22Rv1 (cell line): ENCODE data around the gene DLG4.
A peak's percentile ranks its signal among the peaks of the same experiment; 100 is the strongest.

ENCODE experiments used
- H3K27ac ChIP-seq: fragments of 450-650 bp; 2 replicates; pipeline ENCODE4 v1.5.1; 2017
- ZFX ChIP-seq: fragments of 450-650 bp; IDR thresholded peaks from 2 replicates; pipeline ENCODE4 v1.6.1; 2017; ENCODE audit warnings: antibody characterized with exemption, borderline replicate concordance
- TF ChIP-seq, protein P1 (sequence below): fragments of 450-650 bp; IDR thresholded peaks from 2 replicates; pipeline ENCODE4 v1.5.1; 2017; ENCODE audit warnings: mild to moderate bottlenecking

Gene DLG4

DNA sequence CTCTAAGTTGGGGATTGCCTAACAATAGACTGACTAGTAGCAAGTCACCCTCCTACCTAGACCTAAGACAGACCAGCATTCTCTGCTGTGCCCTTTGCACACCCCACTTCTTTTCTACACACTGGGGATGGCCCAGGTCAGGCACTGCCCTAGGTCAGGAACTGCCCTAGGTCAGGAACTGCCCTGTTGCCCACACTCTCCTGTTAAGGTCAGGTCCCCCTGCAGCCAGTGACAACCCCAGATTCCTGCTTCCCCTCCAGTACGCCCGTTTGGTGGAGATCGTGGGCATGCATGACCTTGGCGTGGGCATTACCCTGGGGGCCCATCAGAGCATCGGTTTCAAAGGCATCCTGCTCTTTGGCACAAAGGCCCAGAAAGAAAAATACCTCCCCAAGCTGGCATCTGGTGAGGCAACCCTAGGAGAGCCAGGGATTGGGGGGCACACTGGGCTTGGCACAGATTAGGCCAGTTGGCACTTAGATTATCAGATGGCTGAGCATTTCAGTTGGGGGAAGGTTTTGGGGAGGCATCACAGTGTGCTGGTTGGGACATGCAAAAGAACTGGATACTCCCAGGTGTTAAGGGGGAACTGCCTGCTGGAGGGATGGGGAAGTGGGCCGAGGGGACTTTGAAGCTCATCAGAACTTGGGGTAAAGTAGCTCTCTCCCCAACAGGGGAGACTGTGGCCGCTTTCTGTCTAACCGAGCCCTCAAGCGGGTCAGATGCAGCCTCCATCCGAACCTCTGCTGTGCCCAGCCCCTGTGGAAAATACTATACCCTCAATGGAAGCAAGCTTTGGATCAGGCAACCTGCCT lies 1.8 kb upstream of the DLG4 start:
- H3K27ac ChIP-seq: peak overlapping the region; percentile 98
- TF ChIP-seq ZFX: no peak
- TF ChIP-seq, protein P1, sequence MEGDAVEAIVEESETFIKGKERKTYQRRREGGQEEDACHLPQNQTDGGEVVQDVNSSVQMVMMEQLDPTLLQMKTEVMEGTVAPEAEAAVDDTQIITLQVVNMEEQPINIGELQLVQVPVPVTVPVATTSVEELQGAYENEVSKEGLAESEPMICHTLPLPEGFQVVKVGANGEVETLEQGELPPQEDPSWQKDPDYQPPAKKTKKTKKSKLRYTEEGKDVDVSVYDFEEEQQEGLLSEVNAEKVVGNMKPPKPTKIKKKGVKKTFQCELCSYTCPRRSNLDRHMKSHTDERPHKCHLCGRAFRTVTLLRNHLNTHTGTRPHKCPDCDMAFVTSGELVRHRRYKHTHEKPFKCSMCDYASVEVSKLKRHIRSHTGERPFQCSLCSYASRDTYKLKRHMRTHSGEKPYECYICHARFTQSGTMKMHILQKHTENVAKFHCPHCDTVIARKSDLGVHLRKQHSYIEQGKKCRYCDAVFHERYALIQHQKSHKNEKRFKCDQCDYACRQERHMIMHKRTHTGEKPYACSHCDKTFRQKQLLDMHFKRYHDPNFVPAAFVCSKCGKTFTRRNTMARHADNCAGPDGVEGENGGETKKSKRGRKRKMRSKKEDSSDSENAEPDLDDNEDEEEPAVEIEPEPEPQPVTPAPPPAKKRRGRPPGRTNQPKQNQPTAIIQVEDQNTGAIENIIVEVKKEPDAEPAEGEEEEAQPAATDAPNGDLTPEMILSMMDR: no peak

- TF ChIP-seq, protein P1: peak; percentile 72
- no peak for TF ChIP-seq ZFX
- H3K27ac ChIP-seq: peak overlapping the region; percentile 98
These were observed 1.1 kb upstream of the DLG4 start for GRCh38 chr17:7220593-7221277.

DNA sequence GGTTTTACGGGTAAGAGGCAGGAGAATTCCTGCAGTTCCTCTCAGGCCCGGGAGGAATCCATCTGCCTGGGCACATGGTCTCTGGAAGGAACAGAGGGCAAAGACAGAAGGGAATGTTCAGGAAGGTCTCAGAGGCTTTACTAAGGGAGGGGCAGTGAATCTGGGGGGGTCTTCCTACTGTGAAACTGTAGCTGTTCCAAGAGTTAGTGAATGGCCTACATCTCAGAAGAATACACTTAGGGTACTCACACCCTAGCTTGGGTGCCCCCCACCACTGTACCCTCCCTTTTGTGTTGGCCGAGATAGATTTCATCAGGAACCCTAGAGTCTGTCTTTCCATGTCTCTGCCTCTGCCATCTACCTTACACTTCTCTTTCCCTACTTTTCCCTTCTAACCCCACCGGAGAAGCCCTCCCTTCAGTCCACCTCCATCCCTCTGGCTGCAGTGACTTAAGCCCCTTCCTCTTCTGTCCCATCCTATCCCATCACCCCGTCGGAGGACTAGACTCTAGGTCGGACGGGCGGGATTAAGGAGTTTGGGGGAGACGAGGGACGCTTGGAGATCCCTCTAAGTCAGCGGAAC lies 316 bp downstream of the DLG4 start:
- peak overlapping the region; percentile 98 for H3K27ac ChIP-seq
- TF ChIP-seq ZFX: no peak
- TF ChIP-seq, protein P1: no peak

DNA sequence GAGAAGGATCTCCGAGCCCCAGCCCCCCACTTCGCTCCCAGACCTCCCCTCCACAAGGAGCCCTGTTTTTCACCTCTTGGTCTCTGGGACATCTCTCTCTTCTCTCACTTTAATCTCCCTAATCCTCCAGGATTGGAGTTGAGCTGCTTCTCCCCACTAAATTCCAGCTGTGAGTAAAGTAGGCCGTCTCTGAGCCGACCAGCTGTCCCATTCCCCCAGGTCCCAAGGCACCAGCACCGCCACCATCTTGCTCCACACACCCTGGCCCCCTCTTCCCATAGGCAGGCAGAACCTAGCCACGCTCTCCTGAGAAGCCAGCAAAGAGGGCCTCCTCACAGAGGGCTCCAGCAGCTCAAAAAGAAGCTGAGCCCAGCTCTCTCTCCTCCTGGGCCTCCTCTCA lies 878 bp downstream of the DLG4 start:
- H3K27ac ChIP-seq: peak overlapping the region; percentile 98
- TF ChIP-seq, protein P1: no peak
- TF ChIP-seq ZFX: no peak

GRCh38 chr17:7218166-7218565 lies 1.5 kb downstream of the DLG4 start:
- TF ChIP-seq, protein P1: no peak
- no peak for TF ChIP-seq ZFX
- peak overlapping the region; percentile 98 for H3K27ac ChIP-seq

- H3K27ac ChIP-seq: peak overlapping the region; percentile 98
- TF ChIP-seq ZFX: no peak
- TF ChIP-seq, protein P1: no peak
These were observed 2.3 kb downstream of the DLG4 start for GRCh38 chr17:7217113-7217987.
